Esophagus squamous epithelium (tissue), 5 donors: ENCODE results near the gene RNF225. TPM values are rescaled to one million over a fixed set of nuclear protein-coding genes. Genes with fewer than 3 reads are reported as not detected.

Experiments
- DNase-seq: peaks from one replicate; lab custom pipeline; 2025; lab: John Stamatoyannopoulos, UW
- H3K27ac ChIP-seq, 4 donors: fragments of 200-600 bp; sonication (generic); one replicate each; pipeline ENCODE4 v1.5.1; 2016 to 2019; ENCODE audit warnings: mild to moderate bottlenecking in 1 of 4
- H3K27me3 ChIP-seq, 4 donors: fragments of 200-600 bp; sonication (generic); 1 replicate in 3 of 4; 2 replicates in 1 of 4; pipeline versions ENCODE4 v1.5.1 to v1.6.0; 2017 to 2021; ENCODE audit warnings: antibody characterized with exemption in 1 of 4
- H3K36me3 ChIP-seq, 3 donors: fragments of 200-600 bp; sonication (generic); one replicate each; pipeline ENCODE4 v1.5.1; 2016 to 2019
- H3K4me1 ChIP-seq, 3 donors: fragments of 200-600 bp; sonication (generic); one replicate each; pipeline ENCODE4 v1.5.1; 2017 to 2019
- H3K4me3 ChIP-seq, 4 donors: fragments of 200-600 bp; sonication (generic); 1 replicate in 3 of 4; 2 replicates in 1 of 4; pipeline ENCODE4 v1.5.1; 2016 to 2019; ENCODE audit warnings: mild to moderate bottlenecking in 2 of 4, moderate library complexity in 1 of 4
- H3K9me3 ChIP-seq, 3 donors: fragments of 200-600 bp; sonication (generic); one replicate each; pipeline ENCODE4 v1.5.1; 2016 to 2019
- POLR2A ChIP-seq, 4 donors: fragments of 450-650 bp; IDR thresholded peaks; one replicate each; pipeline ENCODE4 v1.6.1; 2017; ENCODE audit warnings: antibody characterized with exemption in 4 of 4, mild to moderate bottlenecking in 4 of 4, moderate library complexity in 3 of 4
- WGBS, 2 donors: methylation state at CpG; one replicate each; pipeline ENCODE4 v1.1.5; 2018; 5-methylcytosine and 5-hydroxymethylcytosine counted together
- intact Hi-C: fragments of 100-400 bp; cut with DNase I; formaldehyde crosslinking; loops from one replicate; pipeline ENCODE4 v1.15.0; 2022
- total RNA-seq, 4 donors: library from RNA; depleted of rRNA; stranded (reverse); fragments of >200 nt; gene quantifications; one replicate each; pipeline ENCODE4 v1.1.0, GENCODE V29; 2016
- TF ChIP-seq, protein P1 (sequence below), 6 experiments: fragments of 450-650 bp in 4 of 6; fragments of 200-600 bp in 2 of 6; sonication (generic) in 2 of 6; IDR thresholded peaks; one replicate each; pipeline ENCODE4 v1.5.1; 2016 to 2019; ENCODE audit warnings: antibody characterized with exemption in 6 of 6, mild to moderate bottlenecking in 4 of 6, moderate library complexity in 4 of 6
- donor health status: DM: yes; HTN: yes; CAD: no.

The RNF225 gene
- total RNA-seq, 4 donors from 2014 or later: 5.0 to 30.5 (median 15.7) TPM

DNA sequence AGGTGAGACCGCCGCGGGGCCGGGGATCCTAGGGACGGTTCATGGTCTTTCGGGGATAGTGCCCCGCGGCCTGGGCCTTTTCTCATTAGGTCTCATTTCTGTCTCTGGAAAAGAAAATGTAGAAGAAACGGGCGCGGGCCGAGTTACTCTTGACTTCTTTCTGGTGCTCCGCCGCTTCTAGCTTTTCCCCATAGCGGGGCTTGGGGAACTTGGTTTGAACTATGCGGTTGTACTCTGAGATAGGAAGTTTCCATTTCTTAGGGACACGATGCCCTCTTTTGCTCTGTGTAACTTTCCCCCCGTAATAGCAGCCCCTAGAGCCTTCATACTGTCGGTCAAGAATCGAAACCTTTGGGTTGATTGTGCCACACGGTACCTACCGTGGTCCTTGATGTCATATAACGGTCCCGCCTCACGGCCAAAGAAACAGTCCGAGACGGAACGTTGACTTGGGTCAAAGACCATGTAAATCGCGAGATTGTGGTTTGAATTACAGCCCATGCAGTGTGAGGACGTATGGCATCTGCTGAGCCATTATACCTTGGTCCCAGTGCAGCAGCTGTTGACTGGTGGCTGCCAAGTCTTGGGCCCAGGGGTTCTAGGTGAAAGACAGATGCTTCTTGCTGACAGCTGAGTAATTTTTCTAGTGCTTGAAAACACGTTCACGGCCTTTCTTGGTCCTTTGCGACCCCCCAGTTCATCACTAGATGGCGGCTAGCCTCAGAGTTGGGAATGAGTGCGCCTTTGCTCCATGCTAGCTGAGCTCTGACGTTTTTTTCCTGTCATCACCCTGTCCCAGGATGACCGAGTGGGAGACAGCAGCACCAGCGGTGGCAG lies 7.9 kb upstream of the RNF225 start:
- Histone ChIP-seq H3K4me3 (peak overlapping the region; percentile 61 to 93 (median 80)), H3K27me3 (no peaks in the 10 kb centered on the region), H3K4me1 (peaks cover 27 to 63% (median 28%) of the 10 kb centered on the region in 3 donors), H3K27ac (peak overlapping the region; percentile 97 to 99 (median 98)), H3K9me3 (no peaks in the 10 kb centered on the region), H3K36me3 (peaks cover 1 to 48% (median 9%) of the 10 kb centered on the region in 3 donors)
- DNase-seq: no peak
- intact Hi-C loops: no loop called here
- TF ChIP-seq, protein P1, sequence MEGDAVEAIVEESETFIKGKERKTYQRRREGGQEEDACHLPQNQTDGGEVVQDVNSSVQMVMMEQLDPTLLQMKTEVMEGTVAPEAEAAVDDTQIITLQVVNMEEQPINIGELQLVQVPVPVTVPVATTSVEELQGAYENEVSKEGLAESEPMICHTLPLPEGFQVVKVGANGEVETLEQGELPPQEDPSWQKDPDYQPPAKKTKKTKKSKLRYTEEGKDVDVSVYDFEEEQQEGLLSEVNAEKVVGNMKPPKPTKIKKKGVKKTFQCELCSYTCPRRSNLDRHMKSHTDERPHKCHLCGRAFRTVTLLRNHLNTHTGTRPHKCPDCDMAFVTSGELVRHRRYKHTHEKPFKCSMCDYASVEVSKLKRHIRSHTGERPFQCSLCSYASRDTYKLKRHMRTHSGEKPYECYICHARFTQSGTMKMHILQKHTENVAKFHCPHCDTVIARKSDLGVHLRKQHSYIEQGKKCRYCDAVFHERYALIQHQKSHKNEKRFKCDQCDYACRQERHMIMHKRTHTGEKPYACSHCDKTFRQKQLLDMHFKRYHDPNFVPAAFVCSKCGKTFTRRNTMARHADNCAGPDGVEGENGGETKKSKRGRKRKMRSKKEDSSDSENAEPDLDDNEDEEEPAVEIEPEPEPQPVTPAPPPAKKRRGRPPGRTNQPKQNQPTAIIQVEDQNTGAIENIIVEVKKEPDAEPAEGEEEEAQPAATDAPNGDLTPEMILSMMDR (IDR thresholded peaks at IDR 0.05): no peak
- TF ChIP-seq POLR2A (IDR thresholded peaks at IDR 0.05): no peak
- 5 to 6% methylated on average over 33 to 36 of the region's 39 CpGs for WGBS, 2 donors

DNA sequence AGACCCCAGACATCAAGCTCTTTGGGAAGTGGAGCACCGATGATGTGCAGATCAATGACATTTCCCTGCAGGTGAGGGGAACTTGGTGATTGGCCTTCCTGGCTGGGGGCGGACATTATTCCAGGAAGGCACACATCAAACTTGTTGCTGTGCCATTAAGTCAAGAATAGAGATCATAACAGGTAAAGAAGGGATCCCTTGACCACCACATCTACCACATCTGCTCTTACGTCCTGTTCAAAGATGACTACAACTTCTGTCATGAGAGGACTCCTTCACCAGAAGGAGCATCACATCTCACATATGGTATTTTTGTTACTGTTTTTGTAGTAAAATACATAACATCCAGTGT lies 7.3 kb upstream of the RNF225 start:
- no peak for TF ChIP-seq POLR2A (IDR thresholded peaks at IDR 0.05)
- TF ChIP-seq, protein P1 (IDR thresholded peaks at IDR 0.05): no peak
- peak overlapping the region; percentile 61 to 93 (median 80) for H3K4me3 ChIP-seq
- peak overlapping the region in 3 of 4 donors; percentile 97 to 99 (median 99) for H3K27ac ChIP-seq
- 58 to 73% methylated on average over 3 of the region's 3 CpGs for WGBS, 2 donors
- peaks cover 7 to 53% (median 13%) of the 10 kb centered on the region in 3 donors for H3K36me3 ChIP-seq
- intact Hi-C loops: no loop called here
- H3K9me3 ChIP-seq: no peaks in the 10 kb centered on the region
- DNase-seq: no peak
- peaks cover 27 to 69% (median 28%) of the 10 kb centered on the region in 3 donors for H3K4me1 ChIP-seq
- no peaks in the 10 kb centered on the region for H3K27me3 ChIP-seq

DNA sequence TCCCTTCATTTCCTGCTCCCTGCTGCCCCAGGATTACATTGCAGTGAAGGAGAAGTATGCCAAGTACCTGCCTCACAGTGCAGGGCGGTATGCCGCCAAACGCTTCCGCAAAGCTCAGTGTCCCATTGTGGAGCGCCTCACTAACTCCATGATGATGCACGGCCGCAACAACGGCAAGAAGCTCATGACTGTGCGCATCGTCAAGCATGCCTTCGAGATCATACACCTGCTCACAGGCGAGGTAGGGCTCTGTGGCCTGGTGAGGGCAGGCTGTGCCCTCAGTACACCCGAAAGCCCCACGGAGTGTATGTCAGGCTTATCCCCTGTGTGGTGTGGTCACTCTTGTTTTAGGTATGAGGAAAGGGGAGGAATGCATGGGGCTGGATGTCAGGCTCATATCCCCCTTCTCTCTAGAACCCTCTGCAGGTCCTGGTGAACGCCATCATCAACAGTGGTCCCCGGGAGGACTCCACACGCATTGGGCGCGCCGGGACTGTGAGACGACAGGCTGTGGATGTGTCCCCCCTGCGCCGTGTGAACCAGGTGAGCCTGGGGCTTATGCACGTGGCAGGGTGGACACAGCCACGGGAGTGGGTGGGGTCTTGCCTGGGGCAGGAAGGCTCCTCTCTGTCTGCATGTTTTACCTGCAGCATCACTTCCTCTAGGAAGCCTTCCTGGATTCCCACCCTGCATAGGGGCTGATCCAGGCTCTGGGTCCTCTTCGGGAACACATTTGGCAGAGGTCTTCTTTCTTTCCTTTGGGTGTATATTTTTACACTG lies 2.3 kb upstream of the RNF225 start:
- H3K4me1 ChIP-seq: peaks cover 30 to 86% (median 31%) of the 10 kb centered on the region in 3 donors
- peak overlapping the region in 2 of 4 donors; percentile 21 to 27 for H3K27ac ChIP-seq
- no peak overlapping the region for H3K4me3 ChIP-seq
- TF ChIP-seq POLR2A (IDR thresholded peaks at IDR 0.05): no peak
- TF ChIP-seq, protein P1 (IDR thresholded peaks at IDR 0.05): no peak
- H3K36me3 ChIP-seq: peaks cover 18 to 71% (median 25%) of the 10 kb centered on the region in 3 donors
- intact Hi-C loops: no loop called here
- DNase-seq: no peak
- no peaks in the 10 kb centered on the region for H3K9me3 ChIP-seq
- 87 to 88% methylated on average over 11 to 15 of the region's 26 CpGs for WGBS, 2 donors
- peaks cover 0 to 27% (median 0%) of the 10 kb centered on the region in 4 donors for H3K27me3 ChIP-seq

DNA sequence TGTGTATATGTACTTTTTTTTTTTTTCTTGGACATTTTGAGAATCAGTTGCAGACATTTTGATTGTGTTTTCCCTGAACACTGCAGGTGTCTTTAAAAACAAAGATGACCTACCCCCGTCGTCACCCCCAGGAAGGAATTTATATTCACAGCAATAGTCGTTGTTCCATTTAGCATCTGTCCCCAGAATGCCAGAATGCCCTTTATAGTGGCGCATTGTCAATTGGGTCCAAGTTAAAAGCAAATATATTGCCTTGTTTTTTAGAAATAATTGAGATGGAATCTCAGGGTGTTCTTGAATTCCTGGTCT lies 1.8 kb upstream of the RNF225 start:
- TF ChIP-seq, protein P1 (IDR thresholded peaks at IDR 0.05): no peak
- TF ChIP-seq POLR2A (IDR thresholded peaks at IDR 0.05): no peak
- H3K27ac ChIP-seq: peak overlapping the region in 2 of 4 donors; percentile 89 to 90
- H3K27me3 ChIP-seq: peaks cover 0 to 28% (median 0%) of the 10 kb centered on the region in 4 donors
- no peaks in the 10 kb centered on the region for H3K9me3 ChIP-seq
- intact Hi-C loops: no loop called here
- DNase-seq: no peak
- WGBS, 2 donors: 79 to 80% methylated on average over 4 of the region's 4 CpGs
- no peak overlapping the region for H3K4me3 ChIP-seq
- H3K4me1 ChIP-seq: peaks cover 25 to 86% (median 26%) of the 10 kb centered on the region in 3 donors
- peaks cover 18 to 66% (median 25%) of the 10 kb centered on the region in 3 donors for H3K36me3 ChIP-seq
